ENCODE data around the gene SUMO4. TPM values are rescaled to one million over a fixed set of nuclear protein-coding genes. Genes with fewer than 3 reads are reported as not detected.

SUMO4 gene
- total and polyA plus RNA-seq, 12 donors, result 0.06 to 0.68 (median 0.37) TPM; not detected in 1

DNA sequence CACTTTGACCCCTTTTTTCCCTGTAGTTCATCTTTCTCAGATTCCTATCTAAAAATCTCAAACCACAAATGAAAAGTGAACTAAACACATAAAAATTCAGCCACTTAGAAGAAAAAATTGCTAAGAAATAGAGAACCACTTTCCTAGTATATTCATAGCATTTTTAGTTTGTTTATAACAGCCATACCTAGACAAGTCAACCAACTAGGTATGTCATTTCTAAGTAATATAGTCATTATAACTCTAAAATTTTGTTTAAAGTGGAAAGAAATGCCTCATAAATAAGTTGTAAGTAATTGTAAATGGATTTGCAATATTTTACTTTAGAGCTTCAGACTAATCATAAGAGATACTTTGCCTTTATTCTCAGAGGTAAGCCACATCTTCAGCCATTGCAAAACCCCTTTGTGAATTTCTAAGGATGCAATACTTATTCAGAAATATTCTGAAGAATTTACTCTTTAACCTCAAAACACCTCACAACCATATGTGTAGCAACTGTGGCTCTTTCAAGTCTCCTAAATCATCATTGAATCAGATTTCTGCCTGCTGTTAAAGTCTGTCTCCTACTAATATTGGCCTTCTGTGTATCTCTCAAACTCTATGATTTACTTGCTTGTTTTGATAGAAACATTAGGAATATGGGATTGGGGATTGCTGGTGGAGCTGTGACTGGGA lies 6.9 kb upstream of the SUMO4 start:
- H3K36me3 ChIP-seq, result peaks cover 0 to 45% (median 0%) of the 10 kb centered on the region in 9 donors
- TF ChIP-seq CTCF (IDR thresholded peaks at IDR 0.05), result no peak

GRCh38 chr6:149395185-149395584 lies 4.9 kb upstream of the SUMO4 start:
- Histone ChIP-seq H3K4me1 (peaks cover 0 to 8% (median 0%) of the 10 kb centered on the region in 9 donors), H3K4me3 (no peak overlapping the region), H3K27me3 (no peaks in the 10 kb centered on the region), H3K27ac (no peak overlapping the region), H3K9me3 (peaks cover 0 to 4% (median 0%) of the 10 kb centered on the region in 11 donors), H3K36me3 (peaks cover 0 to 61% (median 10%) of the 10 kb centered on the region in 9 donors)
- ATAC-seq (no peak), DNase-seq (no peak)
- TF ChIP-seq CTCF (IDR thresholded peaks at IDR 0.05), result no peak
- intact Hi-C loops (cut with DNase I), result no loop called here

More for the DNA sequence above, 6.9 kb upstream of the SUMO4 start:
- ATAC-seq (no peak), DNase-seq (no peak)
- peaks cover 0 to 4% (median 0%) of the 10 kb centered on the region in 11 donors for H3K9me3 ChIP-seq
- H3K4me3 ChIP-seq, result no peak overlapping the region
- intact Hi-C loops (cut with DNase I), result no loop called here
- H3K27ac ChIP-seq, result no peak overlapping the region
- H3K27me3 ChIP-seq, result no peaks in the 10 kb centered on the region
- peaks cover 0 to 15% (median 4%) of the 10 kb centered on the region in 9 donors for H3K4me1 ChIP-seq

DNA sequence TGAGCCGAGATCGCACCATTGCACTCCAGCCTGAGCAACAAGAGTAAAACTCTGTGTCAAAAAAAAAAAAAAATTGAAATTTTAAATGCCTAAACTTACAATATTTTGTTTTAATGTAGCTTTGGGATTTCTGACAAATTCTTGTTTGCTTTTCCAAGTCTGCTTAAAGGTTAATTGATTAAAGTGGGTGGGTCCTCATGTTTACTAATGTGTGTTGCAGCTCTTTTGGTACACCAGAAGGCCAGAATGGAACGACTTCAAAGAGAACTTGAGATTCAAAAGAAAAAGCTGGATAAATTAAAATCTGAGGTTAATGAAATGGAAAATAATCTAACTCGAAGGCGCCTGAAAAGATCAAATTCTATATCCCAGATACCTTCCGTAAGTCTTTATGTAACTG lies 2.7 kb upstream of the SUMO4 start:
- intact Hi-C loops (cut with DNase I), result no loop called here
- Histone ChIP-seq H3K4me1 (peaks cover 0 to 3% (median 0%) of the 10 kb centered on the region in 9 donors), H3K27ac (no peak overlapping the region), H3K36me3 (peaks cover 0 to 76% (median 14%) of the 10 kb centered on the region in 9 donors), H3K27me3 (no peaks in the 10 kb centered on the region), H3K9me3 (peaks cover 0 to 4% (median 0%) of the 10 kb centered on the region in 11 donors), H3K4me3 (no peak overlapping the region)
- ATAC-seq (no peak), DNase-seq (no peak)
- 97 to 98% methylated on average over 6 of the region's 6 CpGs for WGBS, 2 donors
- TF ChIP-seq CTCF (IDR thresholded peaks at IDR 0.05), result no peak

GRCh38 chr6:149403534-149403933 lies 3.5 kb downstream of the SUMO4 start:
- TF ChIP-seq CTCF (IDR thresholded peaks at IDR 0.05), result no peak
- H3K4me1 ChIP-seq, result peaks cover 0 to 5% (median 0%) of the 10 kb centered on the region in 9 donors
- WGBS, 2 donors, result 99 to 100% methylated on average over 3 of the region's 3 CpGs
- no peaks in the 10 kb centered on the region for H3K27me3 ChIP-seq
- H3K9me3 ChIP-seq, result no peaks in the 10 kb centered on the region
- H3K27ac ChIP-seq, result no peak overlapping the region
- ATAC-seq (no peak), DNase-seq (no peak)
- H3K36me3 ChIP-seq, result peaks cover 0 to 84% (median 17%) of the 10 kb centered on the region in 9 donors
- intact Hi-C loops (cut with DNase I), result loop anchor here in 2 of 10 donors (10.0 kb wide), 1 partner anchor 89 kb away; the partner anchor contains the start of gene TAB2 (in 2 of the 2)
- no peak overlapping the region for H3K4me3 ChIP-seq
